Retinal pigment epithelial cell (primary cell): ENCODE results near the gene JMJD6.
A peak's percentile ranks its signal among the peaks of the same experiment; 100 is the strongest.

Experiments used
- DNase-seq: peaks from one replicate; pipeline ENCODE4 v3.0.0-alpha.2; 2010; ENCODE audit warnings: low read depth
- H3K4me3 ChIP-seq: 2 replicates; pipeline ENCODE4 v1.5.1; 2011; ENCODE audit warnings: mild to moderate bottlenecking, low read length, control low read depth, moderate library complexity
- CTCF ChIP-seq: conservative IDR thresholded peaks from 2 replicates; pipeline ENCODE4 v1.5.1; 2011; ENCODE audit warnings: low read depth, low read length, control low read depth, inconsistent platforms

The JMJD6 gene

GRCh38 chr17:76726231-76726775 lies at the start of gene JMJD6:
JMJD6 (minus strand) TSS chr17:76726606; CDS start chr17:76726475, 131 bp downstream.
- TF ChIP-seq CTCF, result no peak
- peak within 1 kb of the TSS; percentile 80 for H3K4me3 ChIP-seq
- peak; percentile 82 for DNase-seq

- no peak for DNase-seq
- H3K4me3 ChIP-seq, result no peak overlapping the region
- no peak for TF ChIP-seq CTCF
Measured at GRCh38 chr17:76775021-76775600, 48.7 kb upstream of the JMJD6 start.

GRCh38 chr17:76772842-76773525 lies 46.6 kb upstream of the JMJD6 start:
- peak; percentile 99 for DNase-seq
- TF ChIP-seq CTCF, result peak; percentile 14
- H3K4me3 ChIP-seq, result peak overlapping the region; percentile 40

- no peak overlapping the region for H3K4me3 ChIP-seq
- no peak for TF ChIP-seq CTCF
- DNase-seq, result no peak
Measured at GRCh38 chr17:76758570-76758969, 32.2 kb upstream of the JMJD6 start.

DNA sequence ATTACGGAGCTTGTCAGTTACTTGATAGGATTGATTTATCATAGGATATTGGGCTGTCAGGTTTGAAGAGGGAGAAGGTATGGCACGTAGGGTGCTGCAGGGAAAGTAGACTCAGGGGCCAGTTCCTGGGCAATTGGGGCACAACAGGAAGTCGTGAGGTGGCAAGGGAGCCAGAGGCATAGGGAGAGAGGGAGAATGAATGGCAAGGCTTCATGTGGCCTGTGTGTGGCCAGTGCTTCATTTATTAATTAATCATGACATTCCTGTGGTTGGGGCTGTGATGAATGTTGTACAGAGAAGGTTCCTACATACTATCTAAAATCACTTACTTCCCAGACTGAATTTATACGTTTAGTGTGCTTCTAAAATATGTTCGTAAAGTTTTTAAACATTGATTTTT lies 30.9 kb upstream of the JMJD6 start:
- DNase-seq, result no peak
- no peak for TF ChIP-seq CTCF
- H3K4me3 ChIP-seq, result no peak overlapping the region

GRCh38 chr17:76755285-76755684 lies 28.9 kb upstream of the JMJD6 start:
- no peak overlapping the region for H3K4me3 ChIP-seq
- no peak for TF ChIP-seq CTCF
- no peak for DNase-seq
